GM12878 (cell line): ENCODE measurements around the gene ARHGAP15. TPM values are rescaled to one million over a fixed set of nuclear protein-coding genes. Genes with fewer than 3 reads are reported as not detected.

Source experiments
- ATAC-seq: fragments of 200-7000 bp; cut with Tn5 transposase; 3 replicates; pipeline ENCODE4 v1.9.1; 2020; ENCODE audit warnings: mild to moderate bottlenecking, moderate library complexity
- BruUV-seq: library from RNA; stranded (reverse); fragments of 400-500 nt; replicated peaks from 2 replicates; lab custom pipeline; 2021; lab: Mats Ljungman, UMichigan
- CTCF ChIA-PET: fragments of 300-600 bp; sonication (Branson Sonifier 250); formaldehyde crosslinking; extraction: SDS; loops from one replicate; lab custom pipeline; 2021; ENCODE audit warnings: inconsistent platforms; lab: Yijun Ruan, JAX
- POLR2A ChIA-PET: fragments of 350-600 bp; formaldehyde crosslinking; extraction: SDS; loops from one replicate; lab custom pipeline; 2021; ENCODE audit warnings: inconsistent platforms; lab: Charles Lee
- RAD21 ChIA-PET: fragments of 300-600 bp; sonication (Branson Sonifier 250); formaldehyde crosslinking; loops from one replicate; lab custom pipeline; 2023; ENCODE audit warnings: antibody characterized with exemption; ENCODE audit not compliant: unreplicated experiment; lab: Charles Lee
- SMC1A ChIA-PET: fragments of 300-600 bp; sonication (Branson Sonifier 250); formaldehyde crosslinking; loops from one replicate; lab custom pipeline; 2023; ENCODE audit not compliant: unreplicated experiment, uncharacterized antibody; lab: Charles Lee
- DNase-seq: peaks from one replicate; pipeline ENCODE4 v3.0.0-alpha.2; 2011; ENCODE audit warnings: low read depth, low spot score
- FAIRE-seq: peaks from 3 replicates; lab custom pipeline; 2011; peaks lifted over from hg19 to GRCh38; lab: Jason Lieb, UNC
- H2AFZ ChIP-seq: 2 replicates; pipeline ENCODE4 v1.6.0; 2011; ENCODE audit warnings: low read depth, low read length, control low read depth; ENCODE audit not compliant: control insufficient read depth
- H3K27ac ChIP-seq: 2 replicates; pipeline ENCODE4 v1.5.1; 2011; ENCODE audit warnings: control low read depth; ENCODE audit not compliant: control insufficient read depth, insufficient read depth
- H3K27me3 ChIP-seq, 2 experiments: replicated peaks in 1 of 2; 2 replicates each; pipeline versions ENCODE4 v1.6.0 to v1.6.1; 2011; ENCODE audit warnings: low read length in 1 of 2; ENCODE audit not compliant: control insufficient read depth in 2 of 2, insufficient read depth in 2 of 2
- H3K36me3 ChIP-seq, 2 experiments: 2 replicates each; pipeline ENCODE4 v1.5.1; 2011; ENCODE audit warnings: low read length in 1 of 2; ENCODE audit not compliant: control insufficient read depth in 2 of 2, insufficient read depth in 2 of 2
- H3K4me1 ChIP-seq: 2 replicates; pipeline ENCODE4 v1.6.1; 2011; ENCODE audit warnings: mild to moderate bottlenecking, low read length, moderate library complexity, mixed read lengths; ENCODE audit not compliant: control insufficient read depth, insufficient read depth
- H3K4me2 ChIP-seq: 2 replicates; pipeline ENCODE4 v1.6.0; 2011; ENCODE audit warnings: control low read depth; ENCODE audit not compliant: control insufficient read depth, insufficient read depth
- H3K4me3 ChIP-seq: fragments of 200-600 bp; sonication (generic); 2 replicates; pipeline ENCODE4 v1.5.1; 2016
- H3K79me2 ChIP-seq: 2 replicates; pipeline ENCODE4 v1.6.0; 2011; ENCODE audit warnings: low read length; ENCODE audit not compliant: control insufficient read depth, insufficient read depth
- H3K9ac ChIP-seq: 2 replicates; pipeline ENCODE4 v1.8.0; 2011; ENCODE audit warnings: low read length, control low read depth, mixed read lengths; ENCODE audit not compliant: control insufficient read depth, insufficient read depth
- H3K9me3 ChIP-seq: replicated peaks from 3 replicates; pipeline ENCODE4 v1.5.1; 2011; ENCODE audit warnings: mild to moderate bottlenecking, low read length; ENCODE audit not compliant: control insufficient read depth, insufficient read depth
- H4K20me1 ChIP-seq: 2 replicates; pipeline ENCODE4 v1.6.0; 2011; ENCODE audit not compliant: control insufficient read depth, insufficient read depth
- ASH2L ChIP-seq: fragments of 300-600, 200-600 bp; sonication (generic); IDR thresholded peaks from 2 replicates; pipeline ENCODE4 v1.6.1; 2017; ENCODE audit warnings: low read depth, mild to moderate bottlenecking, borderline replicate concordance
- CBX5 ChIP-seq: sonication (generic); IDR thresholded peaks from 2 replicates; pipeline ENCODE4 v1.6.1; 2016; ENCODE audit warnings: low read depth, moderate library complexity, mild to moderate bottlenecking, inconsistent platforms
- ETV6 ChIP-seq, 2 experiments: fragments of 450-650 bp in 1 of 2; IDR thresholded peaks in 1 of 2; conservative IDR thresholded peaks in 1 of 2; 2 replicates each; pipeline ENCODE4 v1.6.1; 2014; ENCODE audit warnings: antibody characterized with exemption in 1 of 2, borderline replicate concordance in 1 of 2, low read depth in 1 of 2, mild to moderate bottlenecking in 1 of 2, moderate library complexity in 1 of 2
- JUND ChIP-seq: IDR thresholded peaks from 2 replicates; pipeline ENCODE4 v1.6.1; 2012; ENCODE audit warnings: low read depth, mild to moderate bottlenecking, low read length, improper control_type of control experiment, moderate library complexity
- POLR2AphosphoS5 ChIP-seq: IDR thresholded peaks from 2 replicates; pipeline ENCODE4 v1.6.1; 2011; ENCODE audit warnings: mild to moderate bottlenecking, low read length, inconsistent platforms
- RUNX3 ChIP-seq: IDR thresholded peaks from 2 replicates; pipeline ENCODE4 v1.6.1; 2012; ENCODE audit warnings: low read length, inconsistent platforms
- ZNF622 ChIP-seq: fragments of 450-650 bp; IDR thresholded peaks from 2 replicates; pipeline ENCODE4 v1.6.1; 2017; ENCODE audit warnings: mild to moderate bottlenecking, inconsistent platforms
- ZSCAN29 ChIP-seq: fragments of 450-650 bp; IDR thresholded peaks from 2 replicates; pipeline ENCODE4 v1.6.1; 2017; ENCODE audit warnings: mild to moderate bottlenecking, moderate library complexity
- WGBS: methylation state at CpG from one replicate; pipeline ENCODE4 v1.1.6; 2016; ENCODE audit warnings: low lambda C conversion rate; ENCODE audit not compliant: insufficient replicate concordance, insufficient coverage; ENCODE audit errors: missing lambda C conversion rate; 5-methylcytosine and 5-hydroxymethylcytosine counted together
- in situ Hi-C: fragments of 300-500 bp; cut with MboI; formaldehyde crosslinking; loops from 9 replicates; pipeline ENCODE4 v1.14.3; 2018; ENCODE audit warnings: mixed read lengths
- intact Hi-C: fragments of 100-400 bp; cut with micrococcal nuclease; formaldehyde crosslinking; loops from one replicate; pipeline ENCODE4 v1.14.2; 2022; ENCODE audit not compliant: unreplicated experiment
- polyA plus RNA-seq, 11 experiments: library from polyadenylated mRNA; depleted of rRNA in 4 of 11; unstranded in 6 of 11; stranded (reverse) in 5 of 11; fragments of >200 nt; fragmentation: Nextera tagmentation in 4 of 11; fragmentation: Illumina TruSeq in 1 of 11; extraction: Ambion mirVana in 4 of 11; extraction: Trizol in 1 of 11; gene quantifications; 1 replicate in 1 of 11; 2 replicates in 10 of 11; pipeline versions ENCODE4 v1.2.1 to v1.2.3, GENCODE V29; 2011 to 2016; ENCODE audit warnings: inconsistent platforms in 2 of 11, missing spikeins in 2 of 11, low read depth in 1 of 11
- total RNA-seq, 4 experiments: library from RNA; depleted of rRNA in 3 of 4; stranded (reverse); fragments of >200 nt in 3 of 4; fragmentation: Illumina TruSeq in 1 of 4; extraction: Trizol in 1 of 4; gene quantifications; 2 replicates each; pipeline versions ENCODE4 v1.2.1 to v1.2.3, GENCODE V29; 2013 to 2021
- TF ChIP-seq, protein P1 (sequence below): fragments of 450-650 bp; IDR thresholded peaks from 2 replicates; pipeline ENCODE4 v1.6.1; 2017; ENCODE audit warnings: low read depth, mild to moderate bottlenecking, moderate library complexity

The ARHGAP15 gene
- total and polyA plus RNA-seq, 10 of the 15 experiments (the other 5 are each of a cell fraction or from before 2014, with no cell fraction given): 38.0 to 92.6 (median 66.7) TPM

DNA sequence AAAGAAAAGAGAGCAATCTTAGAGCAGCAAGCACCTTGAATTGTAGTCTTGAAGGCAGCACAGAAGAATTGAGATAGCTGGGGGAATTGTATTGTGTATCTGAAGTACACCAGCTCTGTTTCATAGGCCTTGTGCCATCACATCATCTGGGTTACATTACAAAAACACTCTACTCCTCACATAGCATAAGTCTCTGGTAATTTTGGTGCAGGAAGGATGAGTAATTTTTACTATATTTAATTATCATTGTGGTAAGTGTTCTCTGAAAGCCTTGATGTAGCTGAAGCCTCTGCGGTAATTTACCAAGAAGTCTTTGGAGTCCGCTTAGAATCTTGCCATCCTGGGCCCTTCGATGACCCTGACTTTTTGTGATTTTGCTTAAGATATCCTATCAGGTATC is 291.1 kb downstream of the ARHGAP15 start:
- H3K27ac ChIP-seq: no peak overlapping the region
- FAIRE-seq: peak; percentile 54
- no peaks in the 10 kb centered on the region for H3K79me2 ChIP-seq
- SMC1A ChIA-PET: no interaction called here
- 45% methylated on average over 3 of the region's 3 CpGs for WGBS
- no peak for ATAC-seq
- no peaks in the 10 kb centered on the region for H3K36me3 ChIP-seq
- no peak for DNase-seq
- H4K20me1 ChIP-seq: no peaks in the 10 kb centered on the region; the same call in 1 of the 2 replicates
- intact Hi-C loops: no loop called here
- no peaks in the 10 kb centered on the region for H3K4me1 ChIP-seq
- H3K27me3 ChIP-seq: no peaks in the 10 kb centered on the region
- TF ChIP-seq CBX5 (no peak), JUND (no peak), POLR2AphosphoS5 (no peak), ZNF622 (no peak), ASH2L (no peak)
- TF ChIP-seq, protein P1, sequence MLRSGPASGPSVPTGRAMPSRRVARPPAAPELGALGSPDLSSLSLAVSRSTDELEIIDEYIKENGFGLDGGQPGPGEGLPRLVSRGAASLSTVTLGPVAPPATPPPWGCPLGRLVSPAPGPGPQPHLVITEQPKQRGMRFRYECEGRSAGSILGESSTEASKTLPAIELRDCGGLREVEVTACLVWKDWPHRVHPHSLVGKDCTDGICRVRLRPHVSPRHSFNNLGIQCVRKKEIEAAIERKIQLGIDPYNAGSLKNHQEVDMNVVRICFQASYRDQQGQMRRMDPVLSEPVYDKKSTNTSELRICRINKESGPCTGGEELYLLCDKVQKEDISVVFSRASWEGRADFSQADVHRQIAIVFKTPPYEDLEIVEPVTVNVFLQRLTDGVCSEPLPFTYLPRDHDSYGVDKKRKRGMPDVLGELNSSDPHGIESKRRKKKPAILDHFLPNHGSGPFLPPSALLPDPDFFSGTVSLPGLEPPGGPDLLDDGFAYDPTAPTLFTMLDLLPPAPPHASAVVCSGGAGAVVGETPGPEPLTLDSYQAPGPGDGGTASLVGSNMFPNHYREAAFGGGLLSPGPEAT: no peak
- TF ChIP-seq, all 136 proteins: peak for 0
- BruUV-seq: no TSS peak
- H3K4me3 ChIP-seq: no peak overlapping the region
- no peak overlapping the region for H3K9ac ChIP-seq
- H3K9me3 ChIP-seq: no peaks in the 10 kb centered on the region
- POLR2A ChIA-PET: no interaction called here
- CTCF ChIA-PET: no interaction called here
- in situ Hi-C loops: no loop called here
- no peak overlapping the region for H3K4me2 ChIP-seq
- H2AFZ ChIP-seq: no peak overlapping the region
- RAD21 ChIA-PET: no interaction called here

DNA sequence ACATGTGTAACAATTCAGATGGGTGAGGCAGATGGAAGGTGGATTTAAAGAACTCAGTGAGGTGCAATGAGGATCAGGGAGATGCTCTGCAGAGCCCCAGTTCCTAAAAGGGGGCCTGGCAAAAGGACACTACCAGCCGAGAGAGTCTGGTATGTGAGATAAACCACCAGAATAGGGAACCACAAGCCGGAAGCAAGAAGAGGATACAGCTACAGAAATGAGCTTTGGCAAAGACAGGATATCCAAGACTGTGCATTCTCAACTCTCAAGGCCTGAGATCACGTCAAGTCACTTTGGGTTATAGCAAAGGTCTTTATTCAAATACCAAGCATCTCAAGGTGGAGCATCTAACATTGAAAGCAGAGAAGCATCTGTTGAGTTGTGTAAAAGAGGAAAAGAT is 293.5 kb downstream of the ARHGAP15 start:
- in situ Hi-C loops: no loop called here

More for the DNA sequence above, 293.5 kb downstream of the ARHGAP15 start:
- H3K36me3 ChIP-seq: no peaks in the 10 kb centered on the region
- H3K9me3 ChIP-seq: no peaks in the 10 kb centered on the region
- H2AFZ ChIP-seq: no peak overlapping the region
- ChIA-PET SMC1A (no interaction called here), POLR2A (no interaction called here), RAD21 (interaction anchor here (1.0 kb wide), 1 partner anchor 10 kb away, joined by 3 read pairs; no protein-coding TSS in a partner anchor), CTCF (no interaction called here)
- no peak for TF ChIP-seq ZSCAN29
- TF ChIP-seq ETV6 (conservative IDR thresholded peaks at IDR 0.05 in 1 of 2, IDR thresholded peaks at IDR 0.05 in 1 of 2; ENCODE audit: borderline replicate concordance in 1 of 2, low read depth in 1 of 2): 0 out of 4 replicates have a peak, but pooled peaks of 1 of the 2 experiments have one; percentile 45
- peak; percentile 70 for TF ChIP-seq RUNX3
- 8% methylated on average over 3 of the region's 3 CpGs for WGBS
- no peak overlapping the region for H3K9ac ChIP-seq
- no peak overlapping the region for H3K27ac ChIP-seq
- no peaks in the 10 kb centered on the region; the same call in 1 of the 2 replicates for H4K20me1 ChIP-seq
- BruUV-seq: no TSS peak
- FAIRE-seq (no peak), DNase-seq (no peak), ATAC-seq (no peak)
- H3K4me1 ChIP-seq: no peaks in the 10 kb centered on the region
- no peak overlapping the region for H3K4me3 ChIP-seq
- no peak overlapping the region for H3K4me2 ChIP-seq
- no peaks in the 10 kb centered on the region for H3K79me2 ChIP-seq
- H3K27me3 ChIP-seq: no peaks in the 10 kb centered on the region
- intact Hi-C loops: no loop called here
